Loucy (cell line): ENCODE data around the gene PSME2.

ENCODE experiments used
- H2AFZ ChIP-seq: fragments of 200-600 bp; sonication (generic); 2 replicates; pipeline ENCODE4 v1.6.0; 2016; ENCODE audit warnings: antibody characterized with exemption, mild to moderate bottlenecking, low read length, moderate library complexity
- H3F3A ChIP-seq: fragments of 200-600 bp; 2 replicates; pipeline ENCODE4 v1.6.0; 2016; ENCODE audit warnings: antibody characterized with exemption, low read depth, mild to moderate bottlenecking
- H3K27me3 ChIP-seq: fragments of 200-600 bp; sonication (generic); 2 replicates; pipeline ENCODE4 v1.6.1; 2014; ENCODE audit warnings: low read length, mild to moderate bottlenecking; ENCODE audit not compliant: insufficient read depth, poor library complexity, severe bottlenecking
- H3K36me3 ChIP-seq: fragments of 200-600 bp; sonication (generic); 2 replicates; pipeline ENCODE4 v1.6.1; 2016; ENCODE audit warnings: low read length; ENCODE audit not compliant: insufficient read depth
- H3K4me1 ChIP-seq: fragments of 200-600 bp; sonication (generic); 2 replicates; pipeline ENCODE4 v1.5.1; 2014; ENCODE audit warnings: low read length, mild to moderate bottlenecking; ENCODE audit not compliant: insufficient read depth, poor library complexity, severe bottlenecking
- H3K4me2 ChIP-seq: fragments of 200-600 bp; sonication (generic); 2 replicates; pipeline ENCODE4 v1.6.0; 2014; ENCODE audit warnings: antibody characterized with exemption, low read length, low read depth, mild to moderate bottlenecking; ENCODE audit not compliant: poor library complexity, severe bottlenecking
- H3K4me3 ChIP-seq: fragments of 200-600 bp; sonication (generic); 2 replicates; pipeline ENCODE4 v1.5.1; 2014; ENCODE audit warnings: low read length, mild to moderate bottlenecking, mixed read lengths; ENCODE audit not compliant: poor library complexity, severe bottlenecking
- H3K79me2 ChIP-seq: fragments of 200-600 bp; sonication (generic); 2 replicates; pipeline ENCODE4 v1.6.1; 2014; ENCODE audit warnings: low read length; ENCODE audit not compliant: insufficient read depth
- H3K9ac ChIP-seq: fragments of 200-600 bp; sonication (generic); 2 replicates; pipeline ENCODE4 v1.6.0; 2014; ENCODE audit warnings: mild to moderate bottlenecking, low read depth, low read length, moderate library complexity; ENCODE audit not compliant: poor library complexity, severe bottlenecking
- H3K9me2 ChIP-seq: fragments of 200-600 bp; sonication (generic); replicated peaks from 2 replicates; pipeline ENCODE4 v1.6.1; 2016; ENCODE audit warnings: low read depth, low read length, mixed read lengths
- H3K9me3 ChIP-seq: fragments of 200-600 bp; sonication (generic); 2 replicates; pipeline ENCODE4 v1.6.1; 2014; ENCODE audit warnings: mild to moderate bottlenecking, antibody characterized with exemption, low read length, low read depth; ENCODE audit not compliant: insufficient read depth
- H4K20me1 ChIP-seq: fragments of 200-600 bp; sonication (generic); 2 replicates; pipeline ENCODE4 v1.6.0; 2014; ENCODE audit warnings: antibody characterized with exemption, low read length, mild to moderate bottlenecking; ENCODE audit not compliant: insufficient read depth, poor library complexity, severe bottlenecking
- CTCF ChIP-seq: fragments of 200-600 bp; sonication (generic); conservative IDR thresholded peaks from 2 replicates; pipeline ENCODE4 v1.5.1; 2014; ENCODE audit warnings: mild to moderate bottlenecking, antibody characterized with exemption, low read length
- EZH2phosphoT487 ChIP-seq: fragments of 200-600 bp; IDR thresholded peaks from 2 replicates; pipeline ENCODE4 v1.6.1; 2018; ENCODE audit warnings: antibody characterized with exemption, mild to moderate bottlenecking, moderate library complexity, borderline replicate concordance

Gene PSME2

GRCh38 chr14:24189460-24189859 lies 43.0 kb upstream of the PSME2 start:
- H3K9me2 ChIP-seq, result no peaks in the 10 kb centered on the region
- TF ChIP-seq EZH2phosphoT487 (no peak), CTCF (no peak)
- no peaks in the 10 kb centered on the region for H3K27me3 ChIP-seq
- H3K9ac ChIP-seq, result peak overlapping the region; percentile 70
- H3K9me3 ChIP-seq, result no peaks in the 10 kb centered on the region
- peaks cover 24% of the 10 kb centered on the region for H3K79me2 ChIP-seq
- peak overlapping the region; percentile 84 for H3K4me2 ChIP-seq
- H2AFZ ChIP-seq, result peak overlapping the region; percentile 26; the same call in 1 of the 2 replicates
- peaks cover 18% of the 10 kb centered on the region for H3K4me1 ChIP-seq
- no peaks in the 10 kb centered on the region; the same call in 1 of the 2 replicates for H3K36me3 ChIP-seq
- no peaks in the 10 kb centered on the region for H3F3A ChIP-seq
- H4K20me1 ChIP-seq, result no peaks in the 10 kb centered on the region
- H3K4me3 ChIP-seq, result peak overlapping the region; percentile 80

GRCh38 chr14:24189059-24189375 lies 42.6 kb upstream of the PSME2 start:
- no peaks in the 10 kb centered on the region for H4K20me1 ChIP-seq
- no peak for TF ChIP-seq CTCF
- no peak for TF ChIP-seq EZH2phosphoT487
- H3K79me2 ChIP-seq, result peaks cover 19% of the 10 kb centered on the region; the same call in 1 of the 2 replicates
- no peaks in the 10 kb centered on the region for H3K27me3 ChIP-seq
- no peaks in the 10 kb centered on the region for H3F3A ChIP-seq
- peak overlapping the region; percentile 80 for H3K4me3 ChIP-seq
- peak overlapping the region; percentile 26; the same call in 1 of the 2 replicates for H2AFZ ChIP-seq
- H3K9me2 ChIP-seq, result no peaks in the 10 kb centered on the region
- peak overlapping the region; percentile 84 for H3K4me2 ChIP-seq
- H3K9me3 ChIP-seq, result no peaks in the 10 kb centered on the region
- H3K9ac ChIP-seq, result peak overlapping the region; percentile 70
- H3K4me1 ChIP-seq, result peaks cover 13% of the 10 kb centered on the region
- H3K36me3 ChIP-seq, result no peaks in the 10 kb centered on the region; the same call in 1 of the 2 replicates

- no peaks in the 10 kb centered on the region for H3K27me3 ChIP-seq
- H3K9ac ChIP-seq, result peak within 1 kb of the TSS; percentile 70
- no peaks in the 10 kb centered on the region; the same call in 1 of the 2 replicates for H3K36me3 ChIP-seq
Measured at GRCh38 chr14:24188251-24189058, 42.0 kb upstream of the PSME2 start, which contains the start of gene IPO4. Gene IPO4 (minus strand): TSS chr14:24188816. CDS start chr14:24188787, 29 bp downstream.

More at GRCh38 chr14:24188251-24189058, 42.0 kb upstream of the PSME2 start, which contains the start of gene IPO4:
- H2AFZ ChIP-seq, result peak within 1 kb of the TSS; percentile 62
- TF ChIP-seq EZH2phosphoT487 (no peak), CTCF (no peak)
- no peaks in the 10 kb centered on the region for H4K20me1 ChIP-seq
- H3K4me1 ChIP-seq, result peaks cover 11% of the 10 kb centered on the region
- no peaks in the 10 kb centered on the region for H3K9me2 ChIP-seq
- H3K4me2 ChIP-seq, result peak within 1 kb of the TSS; percentile 84
- no peaks in the 10 kb centered on the region for H3K9me3 ChIP-seq
- peak within 1 kb of the TSS; percentile 80 for H3K4me3 ChIP-seq
- peaks cover 17% of the 10 kb centered on the region; the same call in 1 of the 2 replicates for H3K79me2 ChIP-seq
- no peaks in the 10 kb centered on the region for H3F3A ChIP-seq
